ENCODE data around the gene TRPM3.

TRPM3 gene

GRCh38 chr9:71121275-71122021 is at the start of gene TRPM3:
Gene TRPM3 (minus strand): TSS chr9:71121621. CDS start chr9:71121354, 267 bp downstream.
- no peak for DNase-seq

GRCh38 chr9:71168418-71168817 is 47.0 kb upstream of the TRPM3 start:
- no peak for DNase-seq

- DNase-seq = no peak
These were observed 40.7 kb upstream of the TRPM3 start for GRCh38 chr9:71162126-71162525.

GRCh38 chr9:71157731-71158130 is 36.3 kb upstream of the TRPM3 start:
- DNase-seq = no peak

GRCh38 chr9:71147368-71147767 is 25.9 kb upstream of the TRPM3 start:
- DNase-seq = no peak

GRCh38 chr9:71146511-71146910 is 25.1 kb upstream of the TRPM3 start:
- no peak for DNase-seq

GRCh38 chr9:71145179-71145578 is 23.8 kb upstream of the TRPM3 start:
- no peak for DNase-seq

- DNase-seq = no peak
These were observed 23.1 kb upstream of the TRPM3 start for GRCh38 chr9:71144495-71144894.

- DNase-seq = no peak
These were observed 15.3 kb upstream of the TRPM3 start for GRCh38 chr9:71136696-71137095.

- no peak for DNase-seq
These were observed 9.7 kb upstream of the TRPM3 start for GRCh38 chr9:71131145-71131544.

- DNase-seq = no peak
These were observed 9.1 kb upstream of the TRPM3 start for GRCh38 chr9:71130521-71130920.

GRCh38 chr9:71128796-71129195 is 7.4 kb upstream of the TRPM3 start:
- DNase-seq = no peak

GRCh38 chr9:71127301-71127700 is 5.9 kb upstream of the TRPM3 start:
- DNase-seq = no peak

GRCh38 chr9:71122421-71122820 is 1.0 kb upstream of the TRPM3 start:
- no peak for DNase-seq

GRCh38 chr9:71122022-71122275 is 528 bp upstream of the TRPM3 start:
- DNase-seq = no peak

GRCh38 chr9:71120501-71121247 is 747 bp downstream of the TRPM3 start:
- no peak for DNase-seq

- DNase-seq = no peak
These were observed 1.7 kb downstream of the TRPM3 start for GRCh38 chr9:71119746-71120145.

- DNase-seq = no peak
These were observed 3.1 kb downstream of the TRPM3 start for GRCh38 chr9:71118324-71118723.

- DNase-seq = no peak
These were observed 5.9 kb downstream of the TRPM3 start for GRCh38 chr9:71115448-71115975.

GRCh38 chr9:71112866-71113265 is 8.6 kb downstream of the TRPM3 start:
- DNase-seq = no peak

- no peak for DNase-seq
These were observed 12.5 kb downstream of the TRPM3 start for GRCh38 chr9:71108937-71109336.

- no peak for DNase-seq
These were observed 14.4 kb downstream of the TRPM3 start for GRCh38 chr9:71106992-71107391.

- no peak for DNase-seq
These were observed 16.2 kb downstream of the TRPM3 start for GRCh38 chr9:71105192-71105591.

GRCh38 chr9:71098801-71099200 is 22.6 kb downstream of the TRPM3 start:
- DNase-seq = no peak

- DNase-seq = no peak
These were observed 23.8 kb downstream of the TRPM3 start for GRCh38 chr9:71097671-71098070.

All from fibroblast of skin of right biceps (primary cell).